Measurements from ENCODE around the gene PPOX.

PPOX gene

DNA sequence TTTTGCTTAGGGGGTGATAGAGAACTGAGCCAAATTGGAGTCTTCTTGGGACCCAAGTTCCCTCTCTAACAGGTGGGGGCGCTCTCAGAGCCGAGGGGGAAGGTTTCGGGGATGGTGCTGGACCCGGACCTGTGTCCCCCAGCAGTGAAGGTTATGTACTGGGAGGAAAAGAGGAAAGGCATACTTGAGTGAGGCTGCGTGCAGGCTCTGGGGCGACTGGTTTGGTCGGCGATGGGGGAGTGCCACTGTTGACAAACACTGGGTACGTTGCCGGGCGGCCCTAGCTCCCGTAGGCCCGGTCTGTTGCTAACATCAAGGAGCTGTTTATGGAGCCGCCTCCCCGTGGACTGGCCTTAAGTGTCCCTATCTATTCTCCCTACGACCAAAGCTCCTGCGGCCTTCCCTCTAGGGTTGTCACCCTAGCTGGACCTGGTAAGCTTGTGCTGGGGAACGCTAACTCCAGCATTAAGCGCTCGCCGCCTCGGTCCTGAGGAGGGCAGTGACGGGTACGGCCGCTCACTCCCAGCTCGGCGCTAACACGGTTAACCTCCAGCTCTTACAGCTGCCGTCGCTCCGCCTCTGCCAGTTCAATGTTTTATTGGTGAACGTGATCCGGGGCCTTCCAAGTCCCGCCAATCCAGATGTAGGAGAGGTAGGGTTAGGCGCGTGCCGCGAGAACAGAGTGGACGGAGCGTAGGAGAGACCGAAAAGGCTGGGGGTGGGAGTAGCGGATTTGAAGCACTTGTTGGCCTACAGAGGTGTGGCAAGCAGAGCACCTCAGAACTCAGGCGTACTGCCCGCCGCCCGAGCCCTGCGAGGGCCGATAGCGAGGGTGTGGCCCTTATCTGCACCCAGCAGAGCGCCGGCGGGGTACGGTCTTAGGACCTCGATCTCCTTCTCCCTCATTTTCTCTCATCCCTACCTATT, at the start of gene PPOX:
Gene PPOX (plus strand): TSS at position 685 of the 927 bp plus-strand sequence. CDS start 422 bp downstream, outside the sequence.
- FAIRE-seq: no peak

DNA sequence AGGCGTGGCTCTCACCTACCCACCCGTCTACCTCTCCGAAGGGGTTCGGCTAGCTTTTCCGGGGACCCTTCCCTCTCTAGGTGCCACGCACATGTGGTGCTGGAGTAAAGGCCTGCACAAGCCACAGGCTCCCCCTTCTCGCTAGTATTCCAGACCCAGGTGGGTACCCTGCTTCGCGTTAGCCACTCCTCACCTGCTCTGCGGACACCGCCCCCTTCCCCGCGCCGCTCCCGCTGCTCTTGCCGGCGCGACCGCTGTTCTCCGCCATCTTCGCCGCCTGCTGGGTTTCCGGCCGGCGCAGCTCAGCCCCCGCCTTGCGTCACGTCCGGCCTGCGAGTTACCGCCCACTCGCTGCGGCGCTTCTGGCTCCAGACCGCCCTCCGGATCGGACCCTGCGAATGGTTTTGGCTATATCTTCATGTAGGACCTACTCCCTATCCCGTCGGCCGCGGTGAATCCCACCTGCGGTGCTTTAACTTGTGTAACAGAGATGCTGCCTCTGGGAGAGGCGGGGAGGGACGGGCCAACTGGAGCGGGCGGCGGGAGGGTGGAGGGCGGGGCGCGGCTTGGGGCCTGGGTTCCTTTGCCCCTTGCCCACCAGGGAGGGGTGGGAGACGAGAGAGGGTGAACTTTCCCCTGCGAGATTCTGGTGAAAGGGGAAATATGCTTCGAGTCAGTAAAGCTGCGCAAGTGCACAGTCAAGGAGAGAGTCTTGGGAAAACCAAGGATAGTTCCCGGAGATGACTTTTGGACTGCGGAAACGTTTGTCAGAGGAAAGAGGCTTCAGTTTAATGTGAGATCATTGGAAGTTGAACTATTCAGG, 48.3 kb upstream of the PPOX start, which contains the start of the genes NIT1 and PFDN2:
Gene NIT1 (plus strand): TSS at position 347 of the 823 bp plus-strand sequence. CDS start 72 bp downstream, at position 419.
Gene PFDN2 (minus strand): TSS at position 279 of the 823 bp plus-strand sequence. CDS start 11 bp downstream, at position 268.
- no peak for FAIRE-seq

DNA sequence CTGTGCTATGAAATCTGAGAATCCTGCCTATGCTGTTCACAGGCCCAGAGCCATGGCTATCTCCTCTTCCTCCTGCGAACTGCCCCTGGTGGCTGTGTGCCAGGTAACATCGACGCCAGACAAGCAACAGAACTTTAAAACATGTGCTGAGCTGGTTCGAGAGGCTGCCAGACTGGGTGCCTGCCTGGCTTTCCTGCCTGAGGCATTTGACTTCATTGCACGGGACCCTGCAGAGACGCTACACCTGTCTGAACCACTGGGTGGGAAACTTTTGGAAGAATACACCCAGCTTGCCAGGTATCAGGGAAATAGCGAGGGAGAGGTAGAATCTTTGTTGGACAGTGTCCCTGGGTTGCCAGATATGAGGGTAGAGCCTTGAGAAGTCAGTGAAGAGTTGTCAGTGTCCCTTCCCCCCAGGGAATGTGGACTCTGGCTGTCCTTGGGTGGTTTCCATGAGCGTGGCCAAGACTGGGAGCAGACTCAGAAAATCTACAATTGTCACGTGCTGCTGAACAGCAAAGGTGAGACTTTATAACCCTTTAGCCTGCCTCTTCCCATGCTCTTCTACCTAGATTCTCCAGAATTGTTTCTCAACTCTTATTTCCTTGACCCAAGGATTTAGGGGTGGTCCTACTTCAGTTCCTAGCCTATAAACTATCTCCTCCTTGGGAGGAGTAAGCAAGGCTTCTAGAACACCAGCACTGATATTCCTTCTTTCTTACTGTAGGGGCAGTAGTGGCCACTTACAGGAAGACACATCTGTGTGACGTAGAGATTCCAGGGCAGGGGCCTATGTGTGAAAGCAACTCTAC, 46.9 kb upstream of the PPOX start:
- no peak for FAIRE-seq

DNA sequence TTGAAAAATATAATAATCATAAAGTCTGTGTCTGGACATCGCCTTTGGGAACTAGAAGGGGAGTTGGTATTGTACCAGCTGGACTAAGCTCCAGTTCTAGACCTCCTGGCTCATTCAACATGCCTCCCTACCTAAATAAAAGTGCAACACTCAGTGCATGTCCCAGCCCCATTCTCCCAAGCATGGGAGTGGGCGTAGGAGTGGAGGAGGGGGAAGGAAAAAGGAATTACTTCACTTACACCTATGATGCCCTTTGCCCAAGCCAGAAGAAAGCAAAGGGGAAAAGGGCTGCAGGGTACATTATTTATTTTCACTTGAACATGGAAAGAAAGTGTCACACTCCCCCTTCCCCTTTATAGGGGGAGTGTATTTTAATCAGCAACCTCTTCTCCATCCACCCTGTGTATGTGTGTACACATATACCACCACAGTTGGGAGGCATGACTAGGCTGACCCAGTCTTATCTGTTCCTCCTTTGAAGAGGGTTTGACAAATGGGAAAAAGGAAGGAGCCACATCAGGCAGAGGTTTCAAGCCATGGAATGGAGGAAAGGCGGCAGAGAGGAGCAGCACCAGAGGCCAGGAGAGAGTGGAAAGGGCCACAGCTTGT, 45.1 kb upstream of the PPOX start:
- no peak for FAIRE-seq

DNA sequence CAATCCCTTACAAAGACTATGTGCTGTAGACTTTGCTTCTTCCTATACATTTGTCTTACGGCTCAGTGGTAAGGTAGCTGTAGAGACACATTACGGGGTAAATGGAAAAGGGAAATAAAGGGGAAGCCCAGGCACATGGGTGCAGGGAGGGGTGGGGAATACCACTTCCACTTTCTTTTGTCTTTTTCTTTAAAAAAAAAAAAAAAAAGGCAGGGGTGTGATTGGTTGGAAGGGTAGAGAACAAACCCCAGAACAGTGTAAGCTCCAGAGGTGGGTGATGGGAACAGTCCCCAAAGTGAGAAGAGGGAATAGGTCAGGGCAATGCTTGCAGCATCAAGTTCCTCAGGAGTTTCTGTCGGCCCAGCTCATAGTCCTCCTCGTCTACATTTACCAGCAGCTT, 44.4 kb upstream of the PPOX start:
- FAIRE-seq: no peak

DNA sequence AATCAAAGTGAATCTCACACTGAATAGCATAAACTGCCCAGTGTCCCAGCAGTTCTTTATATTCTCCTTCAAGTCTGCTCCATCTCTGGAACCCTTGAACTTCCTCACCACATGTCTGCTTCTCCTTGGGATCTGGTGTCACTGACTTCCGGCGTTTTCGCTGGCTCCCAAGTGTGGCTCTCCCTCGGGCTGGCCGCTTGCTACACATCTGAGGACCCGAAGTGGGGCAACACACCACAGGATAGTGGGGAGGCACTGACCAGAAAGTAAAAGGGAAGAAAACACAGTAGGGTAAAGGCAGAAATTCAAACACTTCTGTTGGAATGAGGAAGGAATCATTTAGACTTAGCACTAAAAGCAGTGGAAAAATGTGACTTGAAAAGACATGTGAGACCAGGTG, 43.3 kb upstream of the PPOX start:
- FAIRE-seq: no peak

DNA sequence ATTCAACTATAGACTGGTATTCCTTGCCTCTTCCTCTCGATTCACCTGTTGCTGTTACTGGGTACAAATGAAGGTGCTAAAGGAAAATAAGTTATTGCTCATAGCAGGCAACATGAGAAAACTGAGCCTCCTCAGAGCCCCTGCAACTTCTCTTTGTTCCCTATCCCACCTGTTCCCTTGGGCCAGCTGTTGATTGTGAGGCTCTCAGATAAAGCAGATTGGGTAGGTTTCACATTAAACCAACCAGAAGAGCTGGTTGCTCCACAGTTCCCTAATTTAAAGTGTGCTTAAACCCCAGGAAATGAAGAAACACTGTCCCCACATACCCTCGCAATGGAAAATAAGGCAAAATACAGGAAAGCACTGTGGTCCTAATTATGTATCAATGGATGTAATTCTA, 38.6 kb upstream of the PPOX start:
- FAIRE-seq: no peak

DNA sequence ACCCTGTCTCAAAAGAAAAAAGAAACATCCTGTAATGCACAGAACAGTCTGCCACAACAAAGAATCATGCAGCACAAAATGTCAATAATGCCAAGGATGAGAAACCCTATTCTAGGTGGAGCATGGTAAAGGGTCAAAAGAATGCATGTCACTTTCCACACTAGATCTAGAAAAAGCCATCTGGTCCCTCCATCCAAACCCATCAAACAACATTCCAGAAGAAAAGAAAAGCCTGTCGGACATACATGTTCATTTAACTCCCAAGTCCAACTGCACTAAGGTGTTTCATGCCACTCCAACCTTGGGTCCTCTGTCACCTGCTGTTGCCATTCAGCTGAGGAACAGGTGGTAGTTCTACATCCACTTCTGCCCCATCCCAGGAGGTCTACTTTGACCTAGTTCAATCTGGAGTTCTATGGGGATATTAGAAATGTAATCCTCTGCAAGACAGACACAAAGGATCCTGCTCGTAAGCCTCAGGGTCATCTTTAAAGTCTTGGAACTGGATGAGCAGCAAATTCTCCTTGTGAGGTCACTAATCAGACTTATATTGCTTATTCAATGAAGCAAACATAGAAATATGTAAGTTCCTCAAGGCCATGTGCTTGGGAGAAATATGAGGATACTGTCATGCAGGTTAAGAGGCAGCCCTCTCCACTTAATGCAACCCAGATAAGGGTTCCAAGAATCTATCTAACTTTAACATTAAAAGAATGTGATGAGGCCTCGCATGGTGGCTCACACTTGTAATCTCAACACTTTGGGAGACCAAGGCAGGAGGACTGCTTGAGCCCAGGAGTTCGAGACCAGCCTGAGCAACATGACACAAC, 37.4 kb upstream of the PPOX start:
- FAIRE-seq: no peak

DNA sequence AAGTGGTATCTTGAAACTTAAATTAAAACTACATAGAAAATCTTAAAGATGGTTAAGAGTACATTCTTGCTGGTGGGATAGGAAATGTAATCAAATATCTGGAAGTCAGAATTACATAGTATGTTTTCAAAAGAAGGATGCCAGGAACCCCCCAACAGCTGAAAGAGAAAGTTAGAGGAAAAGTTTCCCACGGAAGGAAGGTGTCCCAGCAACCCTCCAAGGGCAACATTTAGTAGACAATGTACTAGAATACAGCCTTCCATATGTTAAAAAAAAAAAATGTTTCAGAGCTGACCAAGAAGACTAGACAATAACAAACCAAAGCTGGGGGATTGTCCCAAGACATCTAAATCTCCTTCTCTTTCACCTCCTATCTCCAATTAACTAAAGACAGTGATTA, 36.0 kb upstream of the PPOX start:
- no peak for FAIRE-seq

DNA sequence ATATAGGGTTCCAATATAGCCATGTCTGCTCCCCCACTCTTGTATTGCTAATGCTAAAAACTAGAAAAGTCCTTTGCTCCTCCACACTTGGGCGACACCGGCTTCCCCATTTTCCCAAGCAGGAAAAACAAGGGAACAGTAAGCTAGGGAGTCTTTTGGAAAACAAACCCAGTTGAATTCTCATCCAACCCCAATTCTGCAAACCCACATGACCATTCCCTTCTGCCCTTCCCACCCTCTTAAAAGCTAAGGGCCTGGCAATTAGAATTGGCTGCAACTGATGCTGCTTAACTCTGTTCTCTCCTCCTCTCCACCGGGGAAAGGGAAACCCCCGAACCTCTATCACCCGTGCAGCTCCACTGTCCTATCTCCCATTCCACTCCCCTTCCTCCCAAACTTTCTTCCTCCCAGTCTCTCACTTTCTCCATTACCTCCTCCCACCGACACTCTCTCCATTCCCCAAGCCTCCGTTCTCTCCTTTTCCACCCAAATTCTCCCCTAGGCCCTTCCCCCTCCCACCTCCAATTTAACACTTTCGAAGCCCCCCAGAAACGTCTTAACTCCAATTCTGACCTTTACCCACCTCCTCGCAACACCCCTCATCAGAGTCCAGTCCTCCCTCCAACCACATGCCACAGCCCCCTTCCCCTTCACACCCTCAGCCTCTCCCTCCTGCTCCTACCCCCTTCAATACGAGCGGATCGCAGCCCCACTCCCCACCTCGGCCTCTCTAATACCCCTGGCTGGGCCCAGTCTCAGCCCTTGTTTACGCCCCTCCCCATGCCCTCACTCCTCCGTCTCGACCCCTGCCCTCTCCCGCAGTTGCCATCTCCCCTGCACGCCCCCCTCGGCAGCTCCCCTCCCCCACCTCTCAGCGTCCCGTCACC, 34.5 kb upstream of the PPOX start:
- no peak for FAIRE-seq

DNA sequence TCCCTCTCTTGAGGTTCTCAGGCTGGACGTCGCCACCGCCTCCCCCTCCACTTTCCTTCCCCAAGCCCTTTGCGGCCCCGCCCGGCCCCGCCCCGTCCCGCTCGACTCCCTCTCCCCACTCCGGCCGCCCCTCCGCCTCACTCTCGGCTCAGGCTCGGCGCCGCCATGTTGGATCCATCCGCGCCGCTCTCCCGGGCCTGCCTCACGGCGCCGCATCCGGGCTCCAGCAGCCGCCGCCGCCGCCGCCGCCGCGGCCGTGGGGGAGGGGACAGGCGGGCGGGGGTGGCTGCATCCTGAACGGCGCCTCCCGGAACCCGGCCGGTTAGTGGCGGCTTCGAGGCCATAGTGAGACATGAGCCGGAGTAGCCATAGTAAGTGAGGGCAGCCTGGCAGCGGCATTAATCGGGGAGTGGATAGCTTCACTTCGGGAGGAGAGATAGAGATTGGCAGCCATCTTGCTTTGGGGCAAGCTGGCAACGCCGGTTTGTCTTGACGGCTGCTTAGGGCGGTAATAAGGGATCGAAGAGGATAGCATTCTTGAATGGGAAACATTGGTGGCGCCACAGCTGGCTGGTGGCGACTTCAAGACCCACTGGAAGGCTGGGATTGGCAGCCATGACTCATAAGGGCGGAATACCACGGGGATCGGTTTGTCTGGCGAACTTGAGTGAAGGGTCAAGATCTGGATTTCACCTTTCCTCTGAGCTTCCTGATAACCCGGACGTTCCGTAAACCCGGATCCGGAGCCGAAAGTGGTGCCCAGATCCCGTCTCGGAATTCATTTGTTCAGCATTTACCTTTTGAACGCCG, 33.6 kb upstream of the PPOX start, which contains the start of gene DEDD:
Gene DEDD (minus strand): TSS at position 258 of the 810 bp plus-strand sequence. CDS start 8,205 bp downstream, outside the sequence.
- FAIRE-seq: no peak

DNA sequence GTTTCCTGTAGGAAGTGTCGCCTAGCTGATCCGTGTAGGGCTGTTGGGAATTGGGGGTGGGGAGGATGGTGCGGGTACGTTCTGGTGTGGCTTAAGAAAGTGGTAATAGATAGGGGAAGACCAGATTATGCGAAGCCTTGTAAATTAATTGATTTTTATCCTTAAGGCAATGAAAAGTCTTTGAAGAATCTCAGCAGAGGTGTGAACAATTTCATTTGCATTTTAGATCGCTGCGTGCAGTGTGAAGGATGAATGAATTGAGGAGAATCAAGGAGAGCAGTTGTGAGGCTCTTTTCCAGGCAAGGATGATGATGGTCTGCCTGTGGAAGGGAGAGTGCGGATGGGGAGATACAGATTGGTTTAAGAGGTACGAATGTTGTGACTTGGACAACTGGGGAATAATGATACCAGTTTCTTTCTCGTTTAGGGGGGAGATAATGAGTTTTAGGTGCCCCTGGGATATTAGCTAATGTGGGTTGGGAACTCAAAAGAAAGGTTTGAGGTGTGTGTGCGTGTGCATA, 32.9 kb upstream of the PPOX start:
- FAIRE-seq: no peak

DNA sequence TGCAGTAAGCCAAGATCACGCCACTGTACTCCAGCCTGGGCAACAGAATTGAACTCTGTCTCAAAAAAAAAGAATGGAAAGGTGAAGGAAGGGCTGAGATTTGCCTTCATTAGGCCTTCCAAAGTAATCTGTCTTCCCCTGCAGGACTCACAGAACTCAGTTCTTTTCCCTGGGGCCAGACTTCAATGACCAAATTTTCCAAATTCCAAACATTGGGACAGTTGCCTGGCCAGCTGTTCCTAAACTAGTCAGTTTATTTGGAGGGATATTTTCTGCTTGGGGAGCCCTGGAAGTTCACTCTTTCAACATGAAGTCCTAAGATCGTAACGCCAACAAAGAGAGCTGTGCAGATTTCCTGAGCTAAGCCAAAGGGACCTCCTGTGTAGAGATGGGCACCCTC, 28.3 kb upstream of the PPOX start:
- no peak for FAIRE-seq

DNA sequence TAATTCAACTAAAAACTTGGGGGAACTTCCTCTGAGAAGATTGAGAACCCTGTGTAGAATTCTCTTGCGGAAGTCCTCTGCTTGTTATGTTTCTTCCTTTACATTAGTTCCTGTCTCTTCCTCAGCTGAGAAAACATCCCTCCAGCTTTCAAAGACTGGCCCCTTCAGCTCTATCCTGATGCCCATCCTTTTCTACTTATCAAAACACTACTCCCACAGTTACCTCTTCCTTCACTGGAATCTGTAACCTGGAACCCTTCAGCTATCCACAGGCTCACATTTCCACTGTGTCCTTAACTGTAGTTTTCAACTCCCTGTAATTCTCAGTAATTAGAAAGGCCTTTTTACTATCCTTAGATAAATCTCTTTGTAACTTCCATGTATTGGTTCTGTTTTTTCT, 27.8 kb upstream of the PPOX start:
- no peak for FAIRE-seq

DNA sequence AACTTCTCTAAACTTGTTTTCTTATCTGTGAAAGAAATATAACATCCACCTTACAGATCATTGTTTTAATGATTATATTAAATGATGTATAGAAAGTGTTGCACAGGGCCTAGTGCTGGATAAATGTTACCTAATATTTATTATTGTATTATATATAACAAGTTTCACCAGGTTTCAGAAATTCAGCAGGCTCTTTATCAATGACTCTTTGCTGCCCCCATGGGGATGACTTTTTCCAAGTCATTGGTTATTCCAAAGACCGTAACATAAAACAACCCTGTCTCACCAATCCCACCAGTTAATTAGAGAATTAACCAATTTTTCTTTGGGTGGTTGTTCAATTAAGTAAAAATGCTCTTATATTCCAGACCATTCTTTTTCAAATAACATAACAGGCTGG, 26.5 kb upstream of the PPOX start:
- no peak for FAIRE-seq

DNA sequence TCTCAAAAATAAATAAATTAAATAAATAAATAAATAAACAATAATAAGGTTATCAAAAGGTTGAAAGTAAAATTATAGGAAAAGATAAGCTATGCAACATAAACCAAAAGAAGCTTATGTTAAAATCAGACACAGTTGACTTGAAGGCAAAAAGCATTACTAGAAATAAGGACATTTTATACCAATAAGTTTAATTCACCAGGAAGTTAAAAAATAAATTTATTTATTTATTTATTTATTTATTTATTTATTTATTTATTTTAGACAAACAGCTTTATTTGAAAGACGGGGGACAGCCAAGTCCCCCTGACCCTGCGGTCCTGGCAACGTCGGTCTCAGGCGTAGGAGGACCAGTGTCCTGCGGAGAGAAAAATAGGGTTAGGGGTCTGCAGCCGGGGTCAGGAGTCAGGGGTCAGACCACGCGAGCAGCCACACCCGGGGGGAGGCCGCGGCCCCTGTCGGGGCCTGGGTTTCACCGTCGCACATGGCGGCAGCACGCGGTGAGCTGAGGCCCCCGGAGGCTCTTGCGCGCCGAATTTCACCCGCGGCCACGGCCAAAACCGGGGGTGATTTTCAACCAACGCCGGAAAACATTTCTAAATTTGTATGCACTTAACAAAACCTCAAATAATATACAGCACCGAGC, 25.3 kb upstream of the PPOX start:
- no peak for FAIRE-seq

DNA sequence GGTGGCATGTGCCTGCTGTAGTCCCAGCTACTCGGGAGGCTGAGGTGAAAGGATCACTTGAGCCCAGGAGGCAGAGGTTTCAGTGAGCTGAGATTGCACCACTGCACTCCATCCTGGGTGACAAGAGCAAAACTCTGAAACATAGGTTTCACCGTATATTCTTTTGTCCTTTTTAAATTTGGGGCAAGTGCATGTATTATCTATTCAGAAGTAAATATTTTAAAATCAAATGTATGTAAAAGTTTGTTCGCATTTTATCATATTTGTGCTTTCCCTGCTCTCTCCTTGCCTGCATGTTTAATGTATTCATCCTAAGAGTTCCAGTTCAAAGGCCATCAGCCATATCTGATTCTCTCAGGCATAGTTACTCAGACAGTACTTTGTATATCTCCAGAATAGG, 20.4 kb upstream of the PPOX start:
- FAIRE-seq: no peak

DNA sequence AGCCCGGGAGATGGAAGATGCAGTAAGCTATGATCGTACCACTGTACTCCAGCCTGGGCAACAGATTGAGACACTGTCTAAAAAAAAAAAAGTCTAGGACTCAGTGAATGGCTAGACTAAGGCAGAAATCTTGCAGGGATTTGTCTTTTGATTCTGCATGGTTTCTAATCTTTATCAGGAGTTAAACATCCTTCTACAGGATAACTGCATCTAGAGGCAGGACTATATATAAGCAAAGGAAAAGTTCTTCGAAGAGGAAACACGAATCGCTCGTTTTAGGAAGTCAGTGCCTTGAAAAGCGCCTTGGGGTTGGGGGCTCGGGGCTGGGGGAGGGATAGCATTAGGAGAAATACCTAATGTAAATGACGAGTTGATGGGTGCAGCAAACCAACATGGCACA, 13.1 kb upstream of the PPOX start:
- FAIRE-seq: no peak

Data from colon (tissue), 2 donors.